Liver (tissue), 9 donors: ENCODE data around the gene UBE2D2. TPM values are rescaled to one million over a fixed set of nuclear protein-coding genes. Genes with fewer than 3 reads are reported as not detected.

Experiments
- DNase-seq: peaks from one replicate; pipeline ENCODE4 v3.0.0-alpha.2; 2017; ENCODE audit warnings: low spot score
- H3K27ac ChIP-seq, 2 donors: one replicate each; pipeline ENCODE4 v1.7.0; 2013; ENCODE audit warnings: inconsistent platforms in 2 of 2, low read length in 2 of 2, control low read depth in 1 of 2, low read depth in 1 of 2, mild to moderate bottlenecking in 1 of 2
- H3K27me3 ChIP-seq, 4 donors: one replicate each; pipeline versions ENCODE4 v1.6.1 to v1.7.0; 2013; ENCODE audit warnings: low read length in 3 of 4, inconsistent platforms in 1 of 4, mild to moderate bottlenecking in 1 of 4, moderate library complexity in 1 of 4; ENCODE audit not compliant: control insufficient read depth in 4 of 4, insufficient read depth in 4 of 4
- H3K36me3 ChIP-seq, 4 donors: one replicate each; pipeline versions ENCODE4 v1.6.1 to v1.7.0; 2013; ENCODE audit warnings: low read length in 3 of 4, mild to moderate bottlenecking in 3 of 4, low read depth in 1 of 4, moderate library complexity in 1 of 4; ENCODE audit not compliant: control insufficient read depth in 4 of 4, insufficient read depth in 3 of 4
- H3K4me1 ChIP-seq, 4 donors: one replicate each; pipeline versions ENCODE4 v1.6.1 to v1.7.0; 2013; ENCODE audit warnings: low read length in 3 of 4, mild to moderate bottlenecking in 3 of 4, moderate library complexity in 1 of 4; ENCODE audit not compliant: control insufficient read depth in 4 of 4, insufficient read depth in 4 of 4
- H3K4me3 ChIP-seq, 3 donors: one replicate each; pipeline versions ENCODE4 v1.6.1 to v1.7.0; 2013; ENCODE audit warnings: low read length in 3 of 3, control low read depth in 1 of 3, low read depth in 1 of 3, mild to moderate bottlenecking in 1 of 3
- H3K9ac ChIP-seq, 2 donors: one replicate each; pipeline ENCODE4 v1.7.0; 2013; ENCODE audit warnings: low read length in 2 of 2, mild to moderate bottlenecking in 2 of 2, moderate library complexity in 2 of 2, control low read depth in 1 of 2, low read depth in 1 of 2
- H3K9me3 ChIP-seq, 4 donors: one replicate each; pipeline versions ENCODE4 v1.6.1 to v1.7.0; 2013; ENCODE audit warnings: low read length in 3 of 4; ENCODE audit not compliant: control insufficient read depth in 4 of 4
- EGR1 ChIP-seq, 2 donors: IDR thresholded peaks; 2 replicates each; pipeline ENCODE4 v1.6.1; 2016 to 2018; ENCODE audit warnings: antibody characterized with exemption in 2 of 2, low read depth in 2 of 2
- FOXA1 ChIP-seq: IDR thresholded peaks from 2 replicates; pipeline ENCODE4 v1.6.1; 2016; ENCODE audit warnings: antibody characterized with exemption
- FOXA2 ChIP-seq: IDR thresholded peaks from 2 replicates; pipeline ENCODE4 v1.6.1; 2016; ENCODE audit warnings: antibody characterized with exemption
- GABPA ChIP-seq, 2 donors: IDR thresholded peaks in 1 of 2; conservative IDR thresholded peaks in 1 of 2; 2 replicates each; pipeline ENCODE4 v1.6.1; 2016; ENCODE audit warnings: antibody characterized with exemption in 2 of 2, mild to moderate bottlenecking in 1 of 2, moderate library complexity in 1 of 2
- HNF4A ChIP-seq, 2 donors: conservative IDR thresholded peaks; 2 replicates each; pipeline ENCODE4 v1.6.1; 2016; ENCODE audit warnings: antibody characterized with exemption in 2 of 2, mild to moderate bottlenecking in 2 of 2
- HNF4G ChIP-seq: IDR thresholded peaks from 2 replicates; pipeline ENCODE4 v1.6.1; 2016; ENCODE audit warnings: antibody characterized with exemption
- JUND ChIP-seq, 2 donors: IDR thresholded peaks; 2 replicates each; pipeline ENCODE4 v1.6.1; 2016; ENCODE audit warnings: antibody characterized with exemption in 2 of 2
- NR2F2 ChIP-seq: IDR thresholded peaks from 2 replicates; pipeline ENCODE4 v1.6.1; 2016; ENCODE audit warnings: antibody characterized with exemption
- RAD21 ChIP-seq, 2 donors: IDR thresholded peaks; 2 replicates each; pipeline ENCODE4 v1.6.1; 2016; ENCODE audit warnings: antibody characterized with exemption in 2 of 2, mild to moderate bottlenecking in 2 of 2
- RXRA ChIP-seq, 2 donors: IDR thresholded peaks; 2 replicates each; pipeline ENCODE4 v1.6.1; 2017 to 2018; ENCODE audit warnings: antibody characterized with exemption in 2 of 2, mild to moderate bottlenecking in 1 of 2
- SP1 ChIP-seq: IDR thresholded peaks from 2 replicates; pipeline ENCODE4 v1.6.1; 2018; ENCODE audit warnings: antibody characterized with exemption, mild to moderate bottlenecking
- WGBS: extraction: QIAGEN DNeasy Blood & Tissue Kit; methylation state at CpG from one replicate; pipeline ENCODE4 v1.1.7; 2013; 5-methylcytosine and 5-hydroxymethylcytosine counted together
- polyA plus RNA-seq, 2 donors: library from polyadenylated mRNA; stranded (reverse) in 1 of 2; unstranded in 1 of 2; fragments of 200-250 nt in 1 of 2; fragments of >200 nt in 1 of 2; fragmentation: Nextera tagmentation in 1 of 2; extraction: Ambion mirVana in 1 of 2; gene quantifications; one replicate each; pipeline versions ENCODE4 v1.2.1 to v1.2.3, GENCODE V29; 2013 to 2015
- total RNA-seq, 2 donors: library from RNA; depleted of rRNA; stranded (reverse); fragments of >200 nt; gene quantifications; one replicate each; pipeline ENCODE4 v1.2.3, GENCODE V29; 2014
- TF ChIP-seq, protein P1 (sequence below): fragments of 150-350 bp; IDR thresholded peaks from 2 replicates; pipeline ENCODE4 v1.5.1; 2017; ENCODE audit warnings: improper control_type of control experiment, low read depth, low read length; ENCODE audit not compliant: missing input control
- TF ChIP-seq, protein P2 (sequence below): IDR thresholded peaks from 2 replicates; pipeline ENCODE4 v1.6.1; 2016; ENCODE audit warnings: antibody characterized with exemption
- TF ChIP-seq, protein P3 (sequence below): IDR thresholded peaks from 2 replicates; pipeline ENCODE4 v1.6.1; 2016; ENCODE audit warnings: antibody characterized with exemption
- TF ChIP-seq, protein P4 (sequence below): IDR thresholded peaks from 2 replicates; pipeline ENCODE4 v1.6.1; 2016; ENCODE audit warnings: antibody characterized with exemption
- donor health status: healthy.
- donor health status: healthy.
- donor health status: healthy.
- donor health status: healthy.
- donor health status: healthy.

Gene UBE2D2
- total and polyA plus RNA-seq, 4 donors, result 17.0 to 53.6 (median 41.4) TPM

DNA sequence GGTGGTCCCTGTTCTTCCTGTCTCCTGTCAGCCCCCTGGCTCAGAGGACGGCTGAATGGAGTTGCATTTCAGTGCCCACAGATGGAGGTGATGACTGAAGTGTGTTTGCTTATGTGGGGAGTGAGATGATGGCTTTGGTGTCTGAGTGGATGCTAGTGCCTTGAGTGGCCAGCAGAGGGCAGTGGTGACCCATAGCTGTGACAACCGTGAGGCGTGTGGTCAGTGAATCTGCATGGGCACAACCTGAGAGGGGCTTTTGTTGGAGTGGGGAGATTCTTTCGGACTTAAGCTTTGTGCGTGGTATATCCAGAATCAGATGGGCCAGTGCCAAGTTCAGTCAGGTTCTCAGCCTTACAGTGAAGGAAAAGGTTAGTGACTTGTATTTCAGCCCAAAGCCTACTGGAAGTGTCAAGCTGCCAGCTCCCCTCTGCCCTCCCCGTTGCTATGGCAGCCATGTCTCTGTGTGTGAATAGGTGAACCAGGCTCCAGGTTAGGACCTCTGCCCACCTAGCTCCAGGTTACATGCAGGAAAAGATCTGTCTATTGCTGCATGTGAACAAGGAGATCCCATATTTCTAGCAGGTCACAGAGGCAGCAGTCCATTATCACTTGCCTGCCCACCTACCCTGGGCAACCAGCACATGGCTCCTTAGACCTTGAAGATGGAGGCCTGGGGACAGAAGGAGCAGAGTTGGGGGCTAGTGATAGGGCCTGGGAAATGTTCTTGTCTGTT, 72.3 kb downstream of the UBE2D2 start:
- no peak for TF ChIP-seq RXRA (IDR thresholded peaks at IDR 0.05)
- TF ChIP-seq FOXA1, result no peak
- TF ChIP-seq SP1, result no peak
- TF ChIP-seq EGR1 (IDR thresholded peaks at IDR 0.05; ENCODE audit: low read depth in 2 of 2), result no peak
- TF ChIP-seq, protein P1, sequence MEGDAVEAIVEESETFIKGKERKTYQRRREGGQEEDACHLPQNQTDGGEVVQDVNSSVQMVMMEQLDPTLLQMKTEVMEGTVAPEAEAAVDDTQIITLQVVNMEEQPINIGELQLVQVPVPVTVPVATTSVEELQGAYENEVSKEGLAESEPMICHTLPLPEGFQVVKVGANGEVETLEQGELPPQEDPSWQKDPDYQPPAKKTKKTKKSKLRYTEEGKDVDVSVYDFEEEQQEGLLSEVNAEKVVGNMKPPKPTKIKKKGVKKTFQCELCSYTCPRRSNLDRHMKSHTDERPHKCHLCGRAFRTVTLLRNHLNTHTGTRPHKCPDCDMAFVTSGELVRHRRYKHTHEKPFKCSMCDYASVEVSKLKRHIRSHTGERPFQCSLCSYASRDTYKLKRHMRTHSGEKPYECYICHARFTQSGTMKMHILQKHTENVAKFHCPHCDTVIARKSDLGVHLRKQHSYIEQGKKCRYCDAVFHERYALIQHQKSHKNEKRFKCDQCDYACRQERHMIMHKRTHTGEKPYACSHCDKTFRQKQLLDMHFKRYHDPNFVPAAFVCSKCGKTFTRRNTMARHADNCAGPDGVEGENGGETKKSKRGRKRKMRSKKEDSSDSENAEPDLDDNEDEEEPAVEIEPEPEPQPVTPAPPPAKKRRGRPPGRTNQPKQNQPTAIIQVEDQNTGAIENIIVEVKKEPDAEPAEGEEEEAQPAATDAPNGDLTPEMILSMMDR, result peak; percentile 99
- peak; percentile 98 to 99 for TF ChIP-seq RAD21 (IDR thresholded peaks at IDR 0.05)
- TF ChIP-seq, protein P2, sequence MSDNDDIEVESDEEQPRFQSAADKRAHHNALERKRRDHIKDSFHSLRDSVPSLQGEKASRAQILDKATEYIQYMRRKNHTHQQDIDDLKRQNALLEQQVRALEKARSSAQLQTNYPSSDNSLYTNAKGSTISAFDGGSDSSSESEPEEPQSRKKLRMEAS, result no peak
- TF ChIP-seq, protein P3, sequence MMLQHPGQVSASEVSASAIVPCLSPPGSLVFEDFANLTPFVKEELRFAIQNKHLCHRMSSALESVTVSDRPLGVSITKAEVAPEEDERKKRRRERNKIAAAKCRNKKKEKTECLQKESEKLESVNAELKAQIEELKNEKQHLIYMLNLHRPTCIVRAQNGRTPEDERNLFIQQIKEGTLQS, result no peak
- no peak for TF ChIP-seq HNF4G
- Histone ChIP-seq H3K27me3 (no peaks in the 10 kb centered on the region), H3K9ac (no peak overlapping the region), H3K9me3 (no peaks in the 10 kb centered on the region), H3K36me3 (peaks cover 0 to 2% (median 0%) of the 10 kb centered on the region in 4 donors), H3K27ac (no peak overlapping the region), H3K4me1 (peaks cover 14 to 39% (median 28%) of the 10 kb centered on the region in 4 donors), H3K4me3 (no peak overlapping the region)
- DNase-seq, result peak; percentile 84
- WGBS, result 5% methylated on average over 6 of the region's 6 CpGs

DNA sequence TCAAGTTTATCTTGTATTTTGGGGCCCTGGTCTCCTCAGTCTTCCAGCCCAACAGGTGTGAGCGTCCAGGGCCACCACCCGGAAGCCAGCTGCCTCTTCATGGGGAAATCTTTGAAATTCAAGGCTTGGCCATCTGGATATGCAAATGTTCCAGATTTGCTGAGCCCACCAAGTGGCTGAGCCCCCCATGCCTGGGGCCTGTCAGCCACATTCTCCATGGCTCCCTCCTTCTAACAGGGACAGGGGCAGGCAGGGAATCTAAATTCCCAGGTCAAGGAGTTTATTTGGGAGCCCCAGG, 72.8 kb downstream of the UBE2D2 start:
- Histone ChIP-seq H3K27me3 (no peaks in the 10 kb centered on the region), H3K9me3 (no peaks in the 10 kb centered on the region), H3K27ac (no peak overlapping the region), H3K9ac (no peak overlapping the region), H3K4me1 (peaks cover 19 to 44% (median 33%) of the 10 kb centered on the region in 4 donors), H3K4me3 (no peak overlapping the region), H3K36me3 (no peaks in the 10 kb centered on the region)
- no peak for TF ChIP-seq HNF4G
- TF ChIP-seq, protein P1, result no peak
- no peak for TF ChIP-seq EGR1 (IDR thresholded peaks at IDR 0.05; ENCODE audit: low read depth in 2 of 2)
- no peak for TF ChIP-seq RXRA (IDR thresholded peaks at IDR 0.05)
- DNase-seq, result peak; percentile 34
- 87% methylated on average over 2 of the region's 2 CpGs for WGBS

DNA sequence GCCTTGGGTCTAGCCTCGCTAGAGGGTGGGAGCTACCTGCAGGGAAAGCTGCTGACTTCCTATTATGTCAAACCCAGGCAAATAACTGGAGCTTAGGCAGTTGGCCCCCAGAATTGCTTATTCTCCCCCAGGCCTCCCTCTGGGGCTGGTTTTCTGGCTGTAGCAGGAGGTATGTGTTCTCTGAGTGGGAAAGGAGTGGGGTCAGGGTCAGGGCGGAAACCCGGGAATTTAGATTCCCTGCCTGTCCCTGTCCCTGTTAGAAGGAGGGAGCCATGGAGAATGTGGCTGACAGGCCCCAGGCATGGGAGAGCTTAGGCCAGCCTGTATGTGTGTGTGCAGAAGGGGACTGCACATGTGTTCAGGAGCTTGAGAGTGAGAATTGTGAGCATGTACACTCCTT, 73.4 kb downstream of the UBE2D2 start:
- Histone ChIP-seq H3K4me1 (peaks cover 23 to 50% (median 39%) of the 10 kb centered on the region in 4 donors), H3K4me3 (no peak overlapping the region), H3K27ac (no peak overlapping the region), H3K9ac (no peak overlapping the region), H3K27me3 (no peaks in the 10 kb centered on the region), H3K9me3 (no peaks in the 10 kb centered on the region), H3K36me3 (no peaks in the 10 kb centered on the region)
- no peak for DNase-seq
- WGBS, result 77% methylated on average over 3 of the region's 3 CpGs
- TF ChIP-seq RAD21 (IDR thresholded peaks at IDR 0.05) (no peak), FOXA2 (no peak), FOXA1 (no peak), HNF4A (conservative IDR thresholded peaks at IDR 0.05) (no peak), JUND (IDR thresholded peaks at IDR 0.05) (no peak), NR2F2 (no peak), GABPA (IDR thresholded peaks at IDR 0.05 in 1 of 2, conservative IDR thresholded peaks at IDR 0.05 in 1 of 2) (no peak)
- TF ChIP-seq, protein P4, sequence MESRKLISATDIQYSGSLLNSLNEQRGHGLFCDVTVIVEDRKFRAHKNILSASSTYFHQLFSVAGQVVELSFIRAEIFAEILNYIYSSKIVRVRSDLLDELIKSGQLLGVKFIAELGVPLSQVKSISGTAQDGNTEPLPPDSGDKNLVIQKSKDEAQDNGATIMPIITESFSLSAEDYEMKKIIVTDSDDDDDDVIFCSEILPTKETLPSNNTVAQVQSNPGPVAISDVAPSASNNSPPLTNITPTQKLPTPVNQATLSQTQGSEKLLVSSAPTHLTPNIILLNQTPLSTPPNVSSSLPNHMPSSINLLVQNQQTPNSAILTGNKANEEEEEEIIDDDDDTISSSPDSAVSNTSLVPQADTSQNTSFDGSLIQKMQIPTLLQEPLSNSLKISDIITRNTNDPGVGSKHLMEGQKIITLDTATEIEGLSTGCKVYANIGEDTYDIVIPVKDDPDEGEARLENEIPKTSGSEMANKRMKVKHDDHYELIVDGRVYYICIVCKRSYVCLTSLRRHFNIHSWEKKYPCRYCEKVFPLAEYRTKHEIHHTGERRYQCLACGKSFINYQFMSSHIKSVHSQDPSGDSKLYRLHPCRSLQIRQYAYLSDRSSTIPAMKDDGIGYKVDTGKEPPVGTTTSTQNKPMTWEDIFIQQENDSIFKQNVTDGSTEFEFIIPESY, result no peak
- TF ChIP-seq, protein P1, result no peak
